ENCODE results near the gene TAMALIN.

DNA sequence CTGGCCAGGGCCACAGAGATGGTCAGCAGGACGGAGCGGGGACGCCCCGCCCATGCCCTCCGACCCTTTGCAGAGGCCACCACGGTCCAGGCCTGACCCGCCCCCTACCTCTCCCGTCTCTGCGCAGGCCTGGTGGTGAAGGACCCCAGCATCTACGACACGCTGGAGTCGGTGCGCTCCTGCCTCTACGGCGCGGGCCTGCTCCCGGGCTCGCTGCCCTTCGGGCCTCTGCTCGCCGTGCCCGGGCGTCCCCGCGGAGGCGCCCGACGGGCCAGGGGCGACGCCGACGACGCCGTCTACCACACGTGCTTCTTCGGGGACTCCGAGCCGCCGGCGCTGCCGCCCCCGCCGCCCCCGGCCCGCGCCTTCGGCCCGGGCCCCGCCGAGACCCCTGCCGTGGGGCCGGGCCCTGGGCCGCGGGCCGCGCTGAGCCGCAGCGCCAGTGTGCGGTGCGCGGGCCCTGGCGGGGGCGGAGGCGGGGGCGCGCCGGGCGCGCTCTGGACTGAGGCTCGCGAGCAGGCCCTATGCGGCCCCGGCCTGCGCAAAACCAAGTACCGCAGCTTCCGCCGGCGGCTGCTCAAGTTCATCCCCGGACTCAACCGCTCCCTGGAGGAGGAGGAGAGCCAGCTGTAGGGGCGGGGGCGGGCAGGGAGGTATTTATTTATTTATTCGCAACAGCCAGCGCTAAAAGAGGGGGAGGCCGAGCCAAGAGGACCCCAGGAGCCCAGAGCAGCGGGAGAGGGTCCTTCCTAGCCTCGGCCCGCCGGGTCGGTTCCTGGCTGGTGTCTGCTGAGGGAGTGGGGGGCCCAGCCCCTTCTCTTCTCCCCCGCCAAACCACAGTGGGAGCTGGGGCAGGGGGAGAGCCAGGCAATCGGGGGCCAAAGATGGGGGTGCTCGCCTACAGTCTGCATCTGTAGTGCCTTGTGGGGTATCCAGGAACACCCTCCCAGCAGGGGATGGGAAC is 8.1 kb downstream of the TAMALIN start:
- TF ChIP-seq CTCF (IDR thresholded peaks at IDR 0.05; ENCODE audit: low read length) (no peak), EZH2phosphoT487 (IDR thresholded peaks at IDR 0.05; ENCODE audit: low read length) (no peak)

Data from MM.1S (cell line).